Measurements from ENCODE around the gene HACD2.

Gene HACD2

DNA sequence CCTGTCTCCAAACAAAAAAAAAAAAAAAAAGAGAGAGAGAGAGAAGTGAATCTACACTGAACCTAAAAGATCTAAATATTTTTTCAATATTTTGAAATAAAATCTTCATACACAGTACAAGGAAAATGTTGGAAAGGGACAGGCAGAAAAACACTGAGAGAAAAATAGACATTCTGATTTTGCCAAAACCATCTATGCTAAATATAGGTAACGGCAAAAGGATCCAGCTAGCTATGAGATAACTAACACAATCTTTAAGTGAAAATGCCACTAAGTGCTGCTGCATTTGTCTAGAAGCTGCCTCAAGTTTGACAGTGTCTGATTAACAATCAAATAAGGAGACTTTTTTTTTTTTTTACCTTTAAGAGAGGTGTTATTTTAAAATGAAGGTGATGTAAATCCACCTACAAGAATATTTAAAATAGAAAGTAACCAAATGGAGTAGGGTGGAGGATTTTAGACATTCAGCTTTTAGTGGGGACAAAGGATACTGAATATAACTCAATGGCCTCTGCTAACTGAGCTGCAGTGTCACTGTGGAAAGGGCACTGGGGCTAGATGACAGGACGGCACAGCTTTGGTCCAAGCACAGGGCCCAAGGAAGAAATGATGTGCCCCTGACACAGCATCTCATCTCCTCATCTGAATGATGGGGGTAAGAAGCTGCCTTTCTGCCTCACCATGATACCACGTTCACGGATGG, 62.4 kb downstream of the HACD2 start:
- no peak overlapping the region for H3K9ac ChIP-seq
- no peaks in the 10 kb centered on the region for H3K36me3 ChIP-seq (ENCODE audit: control insufficient read depth, insufficient read depth, low read length)
- no peak overlapping the region for H3K27ac ChIP-seq
- no peaks in the 10 kb centered on the region for H3K79me2 ChIP-seq
- no peak for TF ChIP-seq CTCF (IDR thresholded peaks at IDR 0.05)
- H3K4me2 ChIP-seq (ENCODE audit: low read length): no peak overlapping the region
- no peak overlapping the region for H3K4me3 ChIP-seq (ENCODE audit: low read depth, low read length)
- no peaks in the 10 kb centered on the region for H3K27me3 ChIP-seq (ENCODE audit: control insufficient read depth, insufficient read depth, low read length)
- H3K4me1 ChIP-seq: no peaks in the 10 kb centered on the region
- no peaks in the 10 kb centered on the region for H3K9me3 ChIP-seq (ENCODE audit: control insufficient read depth, low read length)
- no peak overlapping the region for H2AFZ ChIP-seq

- Histone ChIP-seq H3K4me2 (ENCODE audit: low read length) (no peak overlapping the region), H3K4me3 (ENCODE audit: low read depth, low read length) (no peak overlapping the region), H2AFZ (no peak overlapping the region), H3K4me1 (no peaks in the 10 kb centered on the region), H3K9me3 (ENCODE audit: control insufficient read depth, low read length) (no peaks in the 10 kb centered on the region), H3K9ac (no peak overlapping the region), H3K27ac (no peak overlapping the region), H3K27me3 (ENCODE audit: control insufficient read depth, insufficient read depth, low read length) (no peaks in the 10 kb centered on the region), H3K79me2 (no peaks in the 10 kb centered on the region), H3K36me3 (ENCODE audit: control insufficient read depth, insufficient read depth, low read length) (no peaks in the 10 kb centered on the region)
- no peak for TF ChIP-seq CTCF (IDR thresholded peaks at IDR 0.05)
Measured at GRCh38 chr3:123521179-123521969, 63.5 kb downstream of the HACD2 start.

DNA sequence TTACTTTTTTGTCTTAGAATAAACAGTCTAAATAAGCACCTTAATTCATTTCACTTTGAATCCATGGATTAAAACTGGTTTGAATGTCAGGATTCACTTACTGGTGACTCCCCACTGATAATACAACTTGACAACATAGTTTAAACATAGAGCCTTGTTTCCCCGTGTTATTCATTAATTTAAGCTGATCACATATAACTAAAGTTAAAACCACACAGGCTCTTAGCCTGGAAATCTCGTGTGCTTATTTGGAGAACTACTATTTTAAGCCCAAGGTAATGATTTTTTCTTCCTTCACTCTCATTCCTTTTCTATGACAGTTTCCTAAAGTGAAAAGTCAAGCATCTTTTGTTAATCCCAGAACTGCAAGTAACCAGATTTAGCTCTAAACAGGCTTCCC, 64.2 kb downstream of the HACD2 start:
- Histone ChIP-seq H3K36me3 (ENCODE audit: control insufficient read depth, insufficient read depth, low read length) (no peaks in the 10 kb centered on the region), H3K27me3 (ENCODE audit: control insufficient read depth, insufficient read depth, low read length) (no peaks in the 10 kb centered on the region), H3K4me2 (ENCODE audit: low read length) (no peak overlapping the region), H3K4me3 (ENCODE audit: low read depth, low read length) (no peak overlapping the region), H2AFZ (no peak overlapping the region), H3K27ac (no peak overlapping the region), H3K4me1 (no peaks in the 10 kb centered on the region), H3K79me2 (no peaks in the 10 kb centered on the region), H3K9me3 (ENCODE audit: control insufficient read depth, low read length) (no peaks in the 10 kb centered on the region), H3K9ac (no peak overlapping the region)
- TF ChIP-seq CTCF (IDR thresholded peaks at IDR 0.05): no peak

DNA sequence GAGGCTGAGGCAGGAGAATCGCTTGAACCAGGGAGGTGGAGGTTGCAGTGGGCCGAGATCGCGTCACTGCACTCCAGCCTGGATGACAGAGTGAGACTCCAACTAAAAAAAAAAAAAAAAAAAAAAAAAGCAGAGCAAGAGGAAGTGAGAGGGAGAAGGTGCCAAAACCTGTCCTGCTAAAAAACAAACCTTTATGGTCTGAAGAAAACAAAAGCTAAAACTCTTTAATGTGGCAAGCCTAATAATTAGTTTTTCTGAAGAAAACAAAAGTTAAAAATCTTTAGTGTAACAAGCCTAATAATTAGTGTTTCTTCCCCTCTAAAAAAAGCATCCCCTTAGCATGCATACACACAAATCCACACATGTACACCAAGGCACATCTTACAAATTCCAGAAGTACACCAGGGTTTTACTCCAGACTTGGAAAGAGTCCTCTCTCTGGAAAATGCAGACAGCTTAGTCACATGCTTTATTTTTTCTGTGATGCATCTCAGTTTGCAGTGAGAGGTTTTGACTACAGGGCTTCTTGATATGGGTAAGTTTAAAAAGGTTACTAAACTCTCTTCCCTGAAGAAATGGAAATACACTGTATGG, 65.9 kb downstream of the HACD2 start:
- H3K4me3 ChIP-seq (ENCODE audit: low read depth, low read length): no peak overlapping the region
- H3K36me3 ChIP-seq (ENCODE audit: control insufficient read depth, insufficient read depth, low read length): no peaks in the 10 kb centered on the region
- no peak overlapping the region for H2AFZ ChIP-seq
- H3K79me2 ChIP-seq: no peaks in the 10 kb centered on the region
- H3K27me3 ChIP-seq (ENCODE audit: control insufficient read depth, insufficient read depth, low read length): no peaks in the 10 kb centered on the region
- no peak overlapping the region for H3K4me2 ChIP-seq (ENCODE audit: low read length)
- H3K9me3 ChIP-seq (ENCODE audit: control insufficient read depth, low read length): no peaks in the 10 kb centered on the region
- no peak for TF ChIP-seq CTCF (IDR thresholded peaks at IDR 0.05)
- H3K9ac ChIP-seq: no peak overlapping the region
- H3K4me1 ChIP-seq: no peaks in the 10 kb centered on the region
- no peak overlapping the region for H3K27ac ChIP-seq
